Right kidney (tissue), 1 donor: ENCODE results near the gene SLC27A5.
"Not testable (repeated sequence)": the region's sequence is repeated elsewhere in the genome, so short reads cannot be mapped to it uniquely, and the experiment has no call there.

Experiments
- DNase-seq: peaks from one replicate; pipeline ENCODE4 v3.0.0-alpha.2; 2016

SLC27A5 gene

DNA sequence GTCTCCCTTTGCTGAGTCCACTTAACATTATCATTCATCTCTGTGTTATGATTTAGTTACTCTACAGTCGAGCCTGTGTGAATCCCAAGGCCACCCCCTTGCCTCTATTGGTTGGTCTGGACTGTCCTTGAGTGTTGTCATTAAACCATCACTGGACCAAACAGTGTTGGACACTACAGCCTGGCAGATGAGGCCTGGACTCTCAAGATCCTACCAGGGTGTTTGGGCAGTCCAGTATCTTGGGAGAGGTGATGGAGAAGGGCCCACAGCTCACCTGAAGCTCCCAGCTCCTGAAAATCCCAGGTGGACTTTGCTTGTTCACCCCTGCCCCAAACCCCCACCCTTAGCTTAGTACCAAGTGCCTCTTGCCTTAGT is 39.3 kb upstream of the SLC27A5 start:
- DNase-seq: no peak

- DNase-seq: no peak
These were observed 38.8 kb upstream of the SLC27A5 start for GRCh38 chr19:58550362-58551122.

DNA sequence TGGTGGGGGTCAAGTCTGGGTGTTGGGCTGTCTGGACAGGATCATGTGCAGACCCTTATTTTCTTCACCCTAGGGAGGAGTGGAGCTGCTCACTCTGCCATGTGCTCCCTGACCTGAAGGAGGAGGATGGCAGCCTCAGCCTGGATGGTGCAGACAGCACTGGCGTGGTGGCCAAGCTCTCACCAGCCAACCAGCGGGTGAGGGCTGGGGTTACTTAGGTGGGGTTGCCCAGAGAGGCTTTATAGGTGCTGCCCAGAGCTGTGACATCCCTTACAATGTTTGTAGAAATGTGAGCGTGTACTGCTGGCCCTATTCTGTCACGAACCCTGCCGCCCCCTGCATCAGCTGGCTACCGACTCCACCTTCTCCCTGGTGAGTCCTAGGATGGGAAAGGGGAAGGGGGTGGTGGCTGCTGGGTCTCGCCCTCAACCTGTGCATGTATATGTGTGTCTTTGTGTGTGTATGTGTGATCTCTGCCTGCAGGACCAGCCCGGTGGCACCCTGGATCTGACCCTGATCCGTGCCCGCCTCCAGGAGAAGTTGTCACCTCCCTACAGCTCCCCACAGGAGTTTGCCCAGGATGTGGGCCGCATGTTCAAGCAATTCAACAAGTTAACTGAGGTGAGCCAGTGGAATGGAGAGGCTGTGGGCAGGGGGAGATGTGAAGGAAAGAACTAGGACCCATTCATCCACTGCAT is 38.0 kb upstream of the SLC27A5 start:
- no peak for DNase-seq

GRCh38 chr19:58548859-58549663 is 37.3 kb upstream of the SLC27A5 start:
- no peak for DNase-seq

- no peak for DNase-seq
These were observed 35.8 kb upstream of the SLC27A5 start for GRCh38 chr19:58547323-58548312.

- no peak for DNase-seq
These were observed 34.3 kb upstream of the SLC27A5 start for GRCh38 chr19:58546019-58546530.

- DNase-seq: no peak
These were observed 33.7 kb upstream of the SLC27A5 start for GRCh38 chr19:58545286-58546018.

DNA sequence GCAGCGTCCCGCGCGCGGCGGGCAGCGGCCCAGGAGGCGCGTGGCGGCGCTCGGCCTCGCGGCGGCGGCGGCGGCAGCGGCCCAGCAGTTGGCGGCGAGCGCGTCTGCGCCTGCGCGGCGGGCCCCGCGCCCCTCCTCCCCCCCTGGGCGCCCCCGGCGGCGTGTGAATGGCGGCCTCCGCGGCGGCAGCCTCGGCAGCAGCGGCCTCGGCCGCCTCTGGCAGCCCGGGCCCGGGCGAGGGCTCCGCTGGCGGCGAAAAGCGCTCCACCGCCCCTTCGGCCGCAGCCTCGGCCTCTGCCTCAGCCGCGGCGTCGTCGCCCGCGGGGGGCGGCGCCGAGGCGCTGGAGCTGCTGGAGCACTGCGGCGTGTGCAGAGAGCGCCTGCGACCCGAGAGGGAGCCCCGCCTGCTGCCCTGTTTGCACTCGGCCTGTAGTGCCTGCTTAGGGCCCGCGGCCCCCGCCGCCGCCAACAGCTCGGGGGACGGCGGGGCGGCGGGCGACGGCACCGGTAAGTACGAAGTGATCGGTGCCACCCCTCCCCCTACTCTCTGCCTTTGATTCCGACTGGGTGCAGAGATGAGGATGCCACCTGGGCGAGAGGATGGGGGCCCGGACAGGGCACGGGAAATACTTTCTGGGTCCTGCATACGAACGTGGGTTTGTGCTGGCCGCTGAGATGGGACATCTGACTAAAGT is 32.9 kb upstream of the SLC27A5 start:
- DNase-seq: no peak

DNA sequence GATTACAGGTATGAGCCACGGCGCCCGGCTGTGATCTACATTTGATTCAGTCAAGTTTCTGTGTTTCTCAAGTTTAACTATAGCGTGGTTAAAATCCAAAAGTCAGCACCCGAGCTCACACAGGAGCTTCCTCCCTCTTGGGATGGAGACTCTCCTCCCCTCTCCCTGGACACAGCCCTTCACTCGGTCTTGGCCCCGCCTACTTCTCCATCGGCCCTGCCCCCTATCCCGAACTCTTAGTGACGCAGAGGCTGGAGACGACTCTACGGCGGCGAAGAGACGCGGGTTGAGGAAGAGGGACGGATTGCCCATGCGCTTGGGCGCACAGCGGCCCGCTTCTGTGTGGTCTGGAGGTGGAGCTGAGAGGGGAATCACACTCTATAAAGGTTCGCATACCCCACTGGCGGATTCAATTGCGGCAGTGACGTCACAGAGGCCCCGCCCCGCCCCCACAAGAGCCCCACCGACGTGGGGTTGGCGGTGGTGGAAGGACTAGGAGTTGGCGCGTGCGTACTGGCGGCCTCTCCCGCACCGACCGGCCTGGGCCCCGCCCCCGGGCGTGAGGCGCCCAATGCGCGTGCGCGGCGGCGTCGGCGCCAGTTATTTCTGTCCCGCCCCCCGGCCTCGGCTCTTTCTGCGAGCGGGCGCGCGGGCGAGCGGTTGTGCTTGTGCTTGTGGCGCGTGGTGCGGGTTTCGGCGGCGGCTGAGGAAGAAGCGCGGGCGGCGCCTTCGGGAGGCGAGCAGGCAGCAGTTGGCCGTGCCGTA is 32.2 kb upstream of the SLC27A5 start, which contains the start of gene TRIM28:
TSS of gene TRIM28 (plus strand) at position 239 of the 765 bp plus-strand sequence. CDS start 694 bp downstream, outside the sequence.
- DNase-seq: peak; percentile 98

DNA sequence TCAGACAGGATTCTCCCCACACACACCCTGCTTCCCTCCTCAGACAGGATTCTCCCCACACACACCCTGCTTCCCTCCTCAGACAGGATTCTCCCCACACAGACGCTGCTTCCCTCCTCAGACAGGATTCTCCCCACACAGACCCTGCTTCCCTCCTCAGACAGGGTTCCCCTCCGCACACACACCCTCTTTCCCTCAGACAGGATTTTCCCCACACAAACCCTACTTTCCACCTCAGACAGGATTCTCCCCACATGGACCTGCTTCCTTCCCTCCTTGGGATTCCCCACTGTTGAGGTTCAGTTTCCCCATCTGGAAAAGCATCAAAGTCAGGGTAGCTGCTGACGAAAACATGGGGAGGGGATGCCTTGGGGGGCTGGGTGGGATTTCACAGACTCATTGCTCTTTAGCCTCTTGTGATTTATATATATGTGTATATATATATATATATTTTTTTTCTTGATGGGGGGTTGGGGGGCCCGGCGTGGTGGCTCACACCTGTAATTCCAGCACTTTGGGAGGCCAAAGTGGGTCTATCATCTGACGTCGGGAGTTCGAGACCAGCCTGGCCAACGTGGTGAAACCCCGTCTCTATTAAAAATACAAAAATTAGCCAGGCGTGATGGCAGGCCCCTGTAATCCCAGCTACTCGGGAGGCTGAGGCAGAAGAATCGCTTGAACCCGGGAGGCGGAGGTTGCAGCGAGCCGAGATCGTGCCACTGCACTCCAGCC is 31.0 kb upstream of the SLC27A5 start:
- DNase-seq: not testable (repeated sequence)

DNA sequence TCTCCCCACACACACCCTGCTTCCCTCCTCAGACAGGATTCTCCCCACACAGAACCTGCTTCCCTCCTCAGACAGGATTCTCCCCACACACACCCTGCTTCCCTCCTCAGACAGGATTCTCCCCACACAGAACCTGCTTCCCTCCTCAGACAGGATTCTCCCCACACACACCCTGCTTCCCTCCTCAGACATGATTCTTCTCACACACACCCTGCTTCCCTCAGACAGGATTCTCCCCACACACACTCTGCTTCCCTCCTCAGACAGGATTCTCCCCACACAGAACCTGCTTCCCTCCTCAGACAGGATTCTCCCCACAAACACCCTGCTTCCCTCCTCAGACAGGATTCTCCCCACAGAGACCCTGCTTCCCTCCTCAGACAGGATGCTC is 27.4 kb upstream of the SLC27A5 start:
- not testable (repeated sequence) for DNase-seq

- DNase-seq: peak; percentile 90
These were observed 26.7 kb upstream of the SLC27A5 start for GRCh38 chr19:58538257-58539168.

DNA sequence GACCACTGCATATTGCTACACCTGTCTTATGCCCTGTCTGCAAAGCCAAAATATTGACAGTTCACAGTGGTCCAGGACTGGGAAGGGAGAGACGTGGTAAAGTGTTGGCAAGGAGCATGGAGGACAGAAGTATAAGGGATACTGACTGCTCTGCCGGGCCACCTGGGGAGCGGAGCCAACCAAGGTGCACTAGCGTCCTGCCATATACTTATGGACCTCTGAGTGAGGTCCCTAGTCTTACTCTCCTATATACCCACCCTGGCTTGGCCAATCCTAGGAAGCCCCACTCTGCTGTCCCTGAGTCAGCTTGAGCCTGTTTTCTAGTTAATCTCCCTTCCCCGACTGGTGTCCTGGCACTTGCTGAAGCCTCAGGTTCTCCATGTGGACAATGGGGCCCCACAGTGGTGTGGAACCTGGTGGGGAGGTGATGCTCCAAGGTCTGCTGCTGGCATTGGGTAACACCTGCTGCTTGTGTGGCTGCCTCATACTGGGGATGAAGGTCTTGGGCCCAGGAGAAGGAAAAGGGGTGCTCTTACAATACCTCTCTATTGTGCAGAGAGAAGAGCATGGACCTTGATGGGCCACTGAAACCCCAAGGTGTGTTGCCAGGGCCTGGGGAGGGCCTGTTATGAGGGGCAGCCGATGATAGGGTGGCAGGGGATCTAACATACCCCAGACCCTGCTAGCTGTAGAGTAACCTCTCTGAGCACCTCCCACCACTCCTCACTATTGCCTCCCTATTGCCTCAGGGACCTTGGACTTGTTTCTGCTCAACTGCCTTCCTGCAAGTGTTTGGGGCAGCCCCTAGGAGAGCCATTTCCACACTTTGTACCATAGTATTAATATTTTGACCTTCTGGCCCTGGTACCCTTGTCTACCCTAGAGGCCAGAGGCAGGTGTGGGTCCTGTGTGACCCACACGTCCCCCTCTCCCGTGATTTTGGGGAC is 25.3 kb upstream of the SLC27A5 start:
- no peak for DNase-seq

DNA sequence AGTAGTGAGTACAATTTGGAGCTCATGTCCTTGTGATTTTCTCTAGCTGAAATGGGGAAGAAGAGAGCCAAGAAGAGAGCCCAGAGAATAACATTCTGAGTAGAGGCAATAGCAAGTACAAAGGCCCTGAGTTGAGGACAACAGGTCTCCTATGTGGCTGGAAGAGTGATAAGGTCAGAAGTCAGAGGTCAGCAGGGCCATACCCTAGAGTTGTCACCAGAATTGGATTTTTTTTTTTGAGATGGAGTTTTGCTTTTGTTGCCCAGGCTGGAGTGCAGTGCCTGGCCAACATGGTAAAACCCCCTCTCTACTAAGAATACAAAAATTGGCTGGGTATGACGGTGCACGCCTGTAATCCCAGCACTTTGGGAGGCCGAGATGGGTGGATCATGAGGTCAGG is 24.1 kb upstream of the SLC27A5 start:
- DNase-seq: no peak

GRCh38 chr19:58531034-58531840 is 19.4 kb upstream of the SLC27A5 start:
- DNase-seq: no peak
